ENCODE data around the gene ZNRF1. TPM values are rescaled to one million over a fixed set of nuclear protein-coding genes. Genes with fewer than 3 reads are reported as not detected.

The ZNRF1 gene
- total RNA-seq, 1 experiment from 2014 or later: 27.1 TPM

DNA sequence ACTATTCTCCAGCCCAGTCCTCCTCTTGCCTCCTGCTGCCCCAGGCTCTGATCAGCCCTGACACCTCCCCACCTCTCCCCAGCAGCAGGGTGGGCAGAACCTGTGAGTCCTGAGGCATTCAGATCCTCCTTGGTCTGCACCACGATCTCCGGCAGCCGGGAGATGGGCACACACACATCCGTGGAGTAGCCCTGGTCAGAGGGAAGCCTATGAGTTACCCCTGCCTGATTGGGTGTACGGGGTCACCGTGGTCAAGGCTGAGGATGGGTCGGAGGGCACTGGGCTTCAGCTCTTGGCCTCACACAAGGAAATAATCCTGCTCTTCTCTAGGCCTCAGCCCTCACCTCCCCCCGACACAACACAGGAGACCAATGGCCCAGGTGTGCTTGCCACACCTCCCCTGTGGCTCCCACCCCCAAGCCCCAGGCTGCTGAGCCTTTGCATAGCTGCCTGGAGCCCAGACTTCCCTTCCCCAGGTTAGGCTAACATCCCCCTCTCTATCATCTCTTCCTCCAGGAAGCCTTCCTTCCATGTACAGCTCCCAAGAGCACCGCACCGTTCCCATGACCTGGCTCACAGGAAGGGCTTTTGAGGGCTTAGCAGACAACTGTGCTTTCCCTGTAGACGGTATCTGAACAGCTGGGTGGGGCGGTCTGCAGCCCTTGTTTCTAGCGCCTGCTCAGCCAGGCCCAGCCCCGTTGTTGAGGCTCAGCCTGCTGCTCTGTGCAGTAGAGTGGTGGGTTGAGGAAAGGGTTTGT is 114.1 kb downstream of the ZNRF1 start:
- no peak for DNase-seq
- Mint-ChIP-seq H3K27me3 (ENCODE audit: unreplicated experiment) (no peaks in the 10 kb centered on the region), H3K9me3 (ENCODE audit: low read depth, unreplicated experiment) (no peaks in the 10 kb centered on the region), H3K27ac (ENCODE audit: unreplicated experiment) (no peak overlapping the region), H3K4me3 (ENCODE audit: low read depth, unreplicated experiment) (no peak overlapping the region), H3K36me3 (ENCODE audit: insufficient read depth, unreplicated experiment) (peaks cover 19% of the 10 kb centered on the region), H3K4me1 (ENCODE audit: low read depth, unreplicated experiment) (peaks cover 43% of the 10 kb centered on the region)
- intact Hi-C loops (cut with micrococcal nuclease; ENCODE audit: unreplicated experiment): loop anchor here (10.0 kb wide), 1 partner anchor 238 kb away; no protein-coding TSS in a partner anchor
- CTCF ChIA-PET: interaction anchor here (1.0 kb wide), 1 partner anchor 114 kb away, joined by 3 read pairs; the partner anchor contains the start of gene ZNRF1
- TF ChIP-seq, protein P1, sequence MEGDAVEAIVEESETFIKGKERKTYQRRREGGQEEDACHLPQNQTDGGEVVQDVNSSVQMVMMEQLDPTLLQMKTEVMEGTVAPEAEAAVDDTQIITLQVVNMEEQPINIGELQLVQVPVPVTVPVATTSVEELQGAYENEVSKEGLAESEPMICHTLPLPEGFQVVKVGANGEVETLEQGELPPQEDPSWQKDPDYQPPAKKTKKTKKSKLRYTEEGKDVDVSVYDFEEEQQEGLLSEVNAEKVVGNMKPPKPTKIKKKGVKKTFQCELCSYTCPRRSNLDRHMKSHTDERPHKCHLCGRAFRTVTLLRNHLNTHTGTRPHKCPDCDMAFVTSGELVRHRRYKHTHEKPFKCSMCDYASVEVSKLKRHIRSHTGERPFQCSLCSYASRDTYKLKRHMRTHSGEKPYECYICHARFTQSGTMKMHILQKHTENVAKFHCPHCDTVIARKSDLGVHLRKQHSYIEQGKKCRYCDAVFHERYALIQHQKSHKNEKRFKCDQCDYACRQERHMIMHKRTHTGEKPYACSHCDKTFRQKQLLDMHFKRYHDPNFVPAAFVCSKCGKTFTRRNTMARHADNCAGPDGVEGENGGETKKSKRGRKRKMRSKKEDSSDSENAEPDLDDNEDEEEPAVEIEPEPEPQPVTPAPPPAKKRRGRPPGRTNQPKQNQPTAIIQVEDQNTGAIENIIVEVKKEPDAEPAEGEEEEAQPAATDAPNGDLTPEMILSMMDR (IDR thresholded peaks at IDR 0.05; ENCODE audit: unreplicated experiment): no peak
- no TSS peak for BruUV-seq (replicated peaks)

- no peak overlapping the region for H3K27ac Mint-ChIP-seq (ENCODE audit: unreplicated experiment)
- no peak overlapping the region for H3K4me3 Mint-ChIP-seq (ENCODE audit: low read depth, unreplicated experiment)
- no peaks in the 10 kb centered on the region for H3K9me3 Mint-ChIP-seq (ENCODE audit: low read depth, unreplicated experiment)
- CTCF ChIA-PET: interaction anchor here (1.0 kb wide), 1 partner anchor 115 kb away, joined by 3 read pairs; the partner anchor contains the start of gene ZNRF1
- H3K36me3 Mint-ChIP-seq (ENCODE audit: insufficient read depth, unreplicated experiment): peaks cover 19% of the 10 kb centered on the region
- TF ChIP-seq, protein P1 (IDR thresholded peaks at IDR 0.05; ENCODE audit: unreplicated experiment): no peak
- intact Hi-C loops (cut with micrococcal nuclease; ENCODE audit: unreplicated experiment): loop anchor here (10.0 kb wide), 1 partner anchor 239 kb away; no protein-coding TSS in a partner anchor
- H3K27me3 Mint-ChIP-seq (ENCODE audit: unreplicated experiment): peaks cover 4% of the 10 kb centered on the region
- no peak for DNase-seq
- no TSS peak for BruUV-seq (replicated peaks)
- peaks cover 37% of the 10 kb centered on the region for H3K4me1 Mint-ChIP-seq (ENCODE audit: low read depth, unreplicated experiment)
Observed at GRCh38 chr16:75113541-75114121, 114.8 kb downstream of the ZNRF1 start.

GRCh38 chr16:75114179-75114945 is 115.5 kb downstream of the ZNRF1 start:
- no TSS peak for BruUV-seq (replicated peaks)
- peaks cover 12% of the 10 kb centered on the region for H3K36me3 Mint-ChIP-seq (ENCODE audit: insufficient read depth, unreplicated experiment)
- no peak overlapping the region for H3K4me3 Mint-ChIP-seq (ENCODE audit: low read depth, unreplicated experiment)
- no peak overlapping the region for H3K27ac Mint-ChIP-seq (ENCODE audit: unreplicated experiment)
- intact Hi-C loops (cut with micrococcal nuclease; ENCODE audit: unreplicated experiment): loop anchor here (10.0 kb wide), 1 partner anchor 240 kb away; no protein-coding TSS in a partner anchor
- no peak for DNase-seq
- H3K9me3 Mint-ChIP-seq (ENCODE audit: low read depth, unreplicated experiment): no peaks in the 10 kb centered on the region
- TF ChIP-seq, protein P1 (IDR thresholded peaks at IDR 0.05; ENCODE audit: unreplicated experiment): no peak
- peaks cover 11% of the 10 kb centered on the region for H3K27me3 Mint-ChIP-seq (ENCODE audit: unreplicated experiment)
- CTCF ChIA-PET: no interaction called here
- peaks cover 30% of the 10 kb centered on the region for H3K4me1 Mint-ChIP-seq (ENCODE audit: low read depth, unreplicated experiment)
